Activated CD4-positive, alpha-beta T cell treated with anti-CD3 and anti-CD28 coated beads for 48 hours (primary cell): ENCODE results near the gene SLX4IP.
"Not testable (repeated sequence)": the region's sequence is repeated elsewhere in the genome, so short reads cannot be mapped to it uniquely, and the experiment has no call there.

Experiments
- DNase-seq: peaks from one replicate; pipeline ENCODE4 v3.0.0-alpha.2; 2020

SLX4IP gene

GRCh38 chr20:10434832-10435812, at the start of gene SLX4IP:
TSS of gene SLX4IP (plus strand) at chr20:10435305. CDS start at chr20:10458205, 22,900 bp downstream.
- peak; percentile 86 for DNase-seq

GRCh38 chr20:10385850-10386544, 49.1 kb upstream of the SLX4IP start:
- DNase-seq, result no peak

GRCh38 chr20:10387686-10388085, 47.4 kb upstream of the SLX4IP start:
- DNase-seq, result no peak

- DNase-seq, result no peak
Measured at GRCh38 chr20:10388597-10388996, 46.5 kb upstream of the SLX4IP start.

GRCh38 chr20:10390709-10391108, 44.4 kb upstream of the SLX4IP start:
- no peak for DNase-seq

DNA sequence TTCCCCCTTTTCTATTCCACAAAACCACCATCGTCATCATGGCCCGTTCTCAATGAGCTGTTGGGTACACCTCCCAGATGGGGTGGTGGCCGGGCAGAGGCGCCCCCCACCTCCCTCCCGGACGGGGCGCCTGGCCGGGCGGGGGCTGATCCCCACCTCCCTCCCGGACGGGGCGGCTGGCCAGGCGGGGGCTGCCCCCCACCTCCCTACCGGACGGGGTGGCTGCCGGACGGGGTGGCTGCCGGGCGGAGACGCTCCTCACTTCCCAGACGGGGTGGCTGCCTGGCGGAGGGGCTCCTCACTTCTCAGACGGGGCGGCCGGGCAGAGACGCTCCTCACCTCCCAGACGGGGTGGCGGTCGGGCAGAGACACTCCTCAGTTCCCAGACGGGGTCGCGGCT, 40.4 kb upstream of the SLX4IP start:
- DNase-seq, result not testable (repeated sequence)

DNA sequence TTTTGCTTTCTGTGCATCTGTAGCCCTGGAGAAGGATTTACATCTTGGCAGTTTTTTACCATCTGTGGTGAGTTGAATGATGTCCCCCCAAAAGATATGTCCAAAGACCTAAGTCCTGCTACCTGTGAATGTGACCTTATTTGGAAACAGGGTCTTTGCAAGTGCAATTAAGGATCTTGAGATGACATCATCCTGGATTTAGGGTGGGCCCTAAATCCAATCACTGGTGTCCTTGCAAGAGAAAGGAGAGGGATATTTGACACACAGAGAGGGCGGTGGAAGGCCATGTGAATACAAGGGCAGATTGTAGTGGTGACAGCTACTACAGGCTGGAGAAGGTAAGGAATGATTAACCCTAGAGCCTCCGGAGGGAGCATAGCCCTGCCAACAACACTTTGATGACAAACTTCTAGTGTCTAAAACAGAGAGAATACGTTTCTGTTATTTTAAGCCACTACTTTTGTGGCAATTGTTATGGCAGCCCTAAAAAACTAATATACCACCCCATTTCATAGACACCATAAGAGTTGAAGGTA, 36.2 kb upstream of the SLX4IP start:
- DNase-seq, result no peak

- DNase-seq, result no peak
Measured at GRCh38 chr20:10402938-10403608, 32.0 kb upstream of the SLX4IP start.

DNA sequence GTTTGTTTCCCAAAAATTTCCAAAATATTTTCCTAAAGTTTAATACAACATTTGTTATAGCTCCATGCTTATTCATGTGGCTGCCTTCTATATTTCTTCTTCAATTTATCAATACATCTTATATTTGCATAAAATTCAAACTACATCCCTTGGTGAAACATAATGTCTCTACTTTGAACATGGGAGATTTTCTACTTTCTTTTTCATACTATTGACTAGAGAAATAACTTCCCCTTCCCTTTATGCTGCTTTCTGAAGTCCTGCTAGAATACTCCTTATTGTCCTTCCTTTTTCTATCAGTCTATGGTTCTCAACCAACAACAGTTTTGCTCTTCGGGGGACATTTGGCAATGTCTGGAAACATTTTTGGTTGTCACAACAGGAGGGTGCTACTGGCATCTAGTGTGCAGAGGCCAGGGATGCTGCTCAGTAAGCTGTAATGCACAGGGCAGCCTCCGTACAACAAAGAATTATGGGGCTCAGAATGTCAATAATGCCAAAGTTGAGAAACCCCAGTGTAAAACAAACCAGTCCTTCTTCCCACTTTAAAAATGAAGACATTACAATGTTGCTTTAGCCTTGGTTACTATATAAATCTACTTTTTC, 31.0 kb upstream of the SLX4IP start:
- DNase-seq, result no peak

DNA sequence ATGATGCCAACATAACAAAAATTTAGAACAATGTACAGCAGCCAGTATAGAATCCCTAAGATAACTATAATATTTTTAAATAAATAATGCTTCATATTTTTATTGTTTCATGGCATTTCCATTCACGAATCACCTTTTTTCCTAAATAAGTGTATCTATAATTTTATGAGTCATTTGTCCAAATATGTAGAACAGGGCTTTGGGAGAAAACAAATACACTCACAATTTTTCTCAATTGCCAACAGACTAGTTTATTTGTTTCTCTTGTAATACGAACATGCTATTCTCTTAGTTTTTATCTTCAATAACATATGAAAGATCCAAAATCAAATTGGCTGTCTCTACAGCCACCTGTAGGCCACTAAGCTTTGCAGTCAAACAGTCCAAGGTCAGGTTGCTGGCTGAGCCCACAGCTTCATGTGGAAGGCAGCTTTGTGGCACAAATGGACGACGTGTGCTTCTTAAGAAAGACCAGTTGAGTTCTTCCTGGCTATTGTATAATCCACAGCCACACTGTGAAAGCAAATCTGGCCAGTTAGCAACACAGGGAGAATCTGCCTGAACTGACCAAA, 30.1 kb upstream of the SLX4IP start:
- no peak for DNase-seq

- no peak for DNase-seq
Measured at GRCh38 chr20:10408108-10408813, 26.8 kb upstream of the SLX4IP start.

GRCh38 chr20:10411673-10412072, 23.4 kb upstream of the SLX4IP start:
- no peak for DNase-seq

GRCh38 chr20:10412591-10413408, 22.3 kb upstream of the SLX4IP start:
- no peak for DNase-seq

GRCh38 chr20:10415013-10415650, 20.0 kb upstream of the SLX4IP start:
- DNase-seq, result no peak

- not testable (repeated sequence) for DNase-seq
Measured at GRCh38 chr20:10417218-10417617, 17.9 kb upstream of the SLX4IP start.

DNA sequence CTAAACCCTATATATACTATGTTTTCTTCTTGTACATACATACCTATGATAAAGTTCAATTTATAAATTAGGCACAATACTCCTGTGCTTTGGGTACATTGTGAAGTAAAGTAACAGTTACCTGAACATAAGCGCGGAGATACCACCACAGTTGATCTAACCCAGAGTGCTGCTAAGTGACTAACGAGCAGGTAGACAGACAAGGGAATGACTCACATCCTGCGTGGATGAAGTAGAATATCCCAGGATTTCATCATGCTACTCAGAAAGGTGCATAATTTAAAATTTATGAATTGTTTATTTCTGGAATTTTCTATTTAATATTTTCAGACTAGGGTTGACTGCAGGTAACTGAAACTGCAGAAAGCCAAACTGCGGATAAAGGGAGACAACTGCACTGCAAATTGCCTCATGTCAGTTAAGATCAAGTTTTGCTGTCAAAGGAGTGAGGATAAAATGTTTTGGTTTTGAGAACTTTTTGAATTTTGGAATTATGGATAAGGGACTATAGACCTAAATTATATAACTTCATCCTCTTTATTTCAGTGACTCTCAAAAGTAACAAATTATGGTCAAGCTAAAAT, 15.5 kb upstream of the SLX4IP start:
- no peak for DNase-seq

DNA sequence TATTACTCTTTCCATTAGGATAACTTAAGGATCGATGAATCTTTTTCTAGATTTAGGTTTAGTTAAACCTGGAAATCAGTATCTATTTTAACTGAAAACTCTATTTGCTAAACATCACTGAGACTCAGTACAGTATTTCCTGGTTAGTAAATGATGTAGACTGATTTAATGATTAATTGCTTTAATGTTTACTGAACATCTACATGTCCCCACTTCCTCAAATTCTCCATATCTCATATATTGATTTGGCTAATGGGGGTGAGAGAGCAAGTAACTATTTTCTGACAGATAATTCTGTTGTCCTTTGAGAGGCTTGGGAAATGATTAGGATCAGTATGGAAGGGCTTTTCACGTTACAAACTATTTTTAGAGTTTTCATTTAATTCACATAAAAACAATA, 11.4 kb upstream of the SLX4IP start:
- DNase-seq, result no peak

- peak; percentile 54 for DNase-seq
Measured at GRCh38 chr20:10427060-10427692, 7.9 kb upstream of the SLX4IP start.

DNA sequence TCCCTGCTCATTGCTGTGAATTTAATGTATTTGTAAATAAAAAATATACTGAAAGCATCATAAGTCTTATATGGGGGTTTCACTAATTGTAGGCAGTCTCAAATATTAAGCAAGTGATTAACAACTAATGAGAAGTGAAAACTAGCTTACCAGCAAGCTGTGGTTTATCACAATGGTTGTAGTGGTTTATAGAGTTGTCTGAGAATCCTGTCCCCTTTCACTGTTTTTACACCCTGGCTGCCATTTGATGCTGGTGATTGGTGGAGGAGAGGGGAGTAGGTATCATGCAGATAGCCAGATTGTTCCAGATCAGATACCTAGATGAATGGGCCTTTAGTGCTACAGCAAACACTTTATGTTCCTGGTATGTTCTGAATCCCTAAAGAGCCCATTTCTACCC, 7.1 kb upstream of the SLX4IP start:
- no peak for DNase-seq
